ENCODE measurements around the gene DYNAP.

Gene DYNAP

GRCh38 chr18:54630963-54631362 is 39.9 kb downstream of the DYNAP start:
- in situ Hi-C loops (cut with HindIII; ENCODE audit: low sequenced_read_pairs): no loop called here

GRCh38 chr18:54636217-54636616 is 45.2 kb downstream of the DYNAP start:
- in situ Hi-C loops (cut with HindIII; ENCODE audit: low sequenced_read_pairs): no loop called here

- in situ Hi-C loops (cut with HindIII; ENCODE audit: low sequenced_read_pairs): no loop called here
Observed at GRCh38 chr18:54641734-54642133, 50.7 kb downstream of the DYNAP start.

DNA sequence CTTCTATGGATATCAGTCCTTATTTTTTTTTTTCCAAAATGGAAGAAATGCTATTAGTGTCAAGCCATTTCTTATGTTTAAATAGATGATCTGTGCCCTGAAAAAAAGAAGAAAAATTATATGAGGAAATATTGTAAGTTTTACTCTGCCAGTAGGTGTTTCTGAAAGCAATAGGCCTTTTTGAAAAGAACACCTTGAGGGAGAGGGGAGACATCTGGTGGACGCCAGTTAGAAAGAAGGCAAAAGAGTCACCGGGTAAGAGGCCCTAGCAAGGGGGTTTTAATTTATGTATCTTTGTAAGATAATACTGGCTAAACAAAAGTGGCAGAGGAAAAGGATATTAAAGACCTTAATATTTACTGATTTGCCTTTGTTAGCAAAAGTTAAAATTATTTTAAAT is 56.1 kb downstream of the DYNAP start:
- in situ Hi-C loops (cut with HindIII; ENCODE audit: low sequenced_read_pairs): no loop called here
